GM13977 (cell line): Measurements from ENCODE around the gene ACSBG1.

ENCODE experiments used
- DNase-seq: peaks from one replicate; pipeline ENCODE4 v3.0.0; 2012; ENCODE audit warnings: low spot score
- CTCF ChIP-seq: IDR thresholded peaks from 2 replicates; pipeline ENCODE4 v1.5.1; 2012; ENCODE audit warnings: mild to moderate bottlenecking, control low read depth; ENCODE audit not compliant: insufficient read depth; ENCODE audit errors: extremely low read depth, missing control alignments
- in situ Hi-C: fragments of 300-500 bp; cut with MboI; formaldehyde crosslinking; loops from one replicate; pipeline ENCODE4 v1.12.0; 2022; ENCODE audit warnings: low sequenced_read_pairs, low pct_unique_long_range_greater_than_20kb, mixed read lengths, inconsistent platforms; ENCODE audit not compliant: unreplicated experiment

ACSBG1 gene

GRCh38 chr15:78237146-78237545, 2.8 kb upstream of the ACSBG1 start:
- no peak for DNase-seq
- in situ Hi-C loops, result loop anchor here (25.0 kb wide), 1 partner anchor 275 kb away; no protein-coding TSS in a partner anchor
- no peak for TF ChIP-seq CTCF

GRCh38 chr15:78236491-78236890, 2.1 kb upstream of the ACSBG1 start:
- in situ Hi-C loops, result loop anchor here (25.0 kb wide), 1 partner anchor 274 kb away; no protein-coding TSS in a partner anchor
- TF ChIP-seq CTCF, result no peak

GRCh38 chr15:78233496-78233895, 869 bp downstream of the ACSBG1 start:
- TF ChIP-seq CTCF, result no peak
- no peak for DNase-seq
- in situ Hi-C loops, result loop anchor here (25.0 kb wide), 1 partner anchor 271 kb away; no protein-coding TSS in a partner anchor

More at GRCh38 chr15:78236491-78236890, 2.1 kb upstream of the ACSBG1 start:
- DNase-seq, result no peak

- TF ChIP-seq CTCF, result no peak
- in situ Hi-C loops, result loop anchor here (25.0 kb wide), 1 partner anchor 271 kb away; no protein-coding TSS in a partner anchor
- no peak for DNase-seq
These were observed 1.4 kb downstream of the ACSBG1 start for GRCh38 chr15:78232951-78233350.

GRCh38 chr15:78229431-78230406, 4.6 kb downstream of the ACSBG1 start:
- in situ Hi-C loops, result loop anchor here (25.0 kb wide), 1 partner anchor 267 kb away; no protein-coding TSS in a partner anchor
- no peak for TF ChIP-seq CTCF
- DNase-seq, result no peak

- no peak for DNase-seq
- in situ Hi-C loops, result loop anchor here (25.0 kb wide), 1 partner anchor 266 kb away; no protein-coding TSS in a partner anchor
- TF ChIP-seq CTCF, result no peak
These were observed 5.9 kb downstream of the ACSBG1 start for GRCh38 chr15:78228356-78228996.
